Tibial nerve (tissue), 4 donors: ENCODE results near the gene C14orf93. TPM values are rescaled to one million over a fixed set of nuclear protein-coding genes. Genes with fewer than 3 reads are reported as not detected.
A peak's percentile ranks its signal among the peaks of the same experiment; 100 is the strongest.

ENCODE experiments used
- DNase-seq, 2 donors: peaks; one replicate each; pipeline ENCODE4 v3.0.0-alpha.2; 2019; ENCODE audit warnings: low spot score in 2 of 2
- H3K27ac ChIP-seq, 4 donors: fragments of 200-600 bp; sonication (generic) in 3 of 4; one replicate each; pipeline ENCODE4 v1.5.1; 2017 to 2019; ENCODE audit warnings: mild to moderate bottlenecking in 1 of 4
- H3K27me3 ChIP-seq, 2 donors: fragments of 200-600 bp; sonication (generic) in 1 of 2; one replicate each; pipeline versions ENCODE4 v1.5.1 to v1.6.0; 2017 to 2019
- H3K36me3 ChIP-seq, 3 donors: fragments of 200-600 bp; sonication (generic); one replicate each; pipeline ENCODE4 v1.5.1; 2018 to 2019
- H3K4me1 ChIP-seq, 4 donors: fragments of 200-600 bp; sonication (generic) in 3 of 4; one replicate each; pipeline ENCODE4 v1.5.1; 2017 to 2019
- H3K4me3 ChIP-seq, 4 donors: fragments of 200-600 bp; sonication (generic) in 3 of 4; one replicate each; pipeline ENCODE4 v1.5.1; 2017 to 2019; ENCODE audit warnings: mild to moderate bottlenecking in 1 of 4, moderate library complexity in 1 of 4
- H3K9me3 ChIP-seq, 4 donors: fragments of 200-600 bp; sonication (generic) in 3 of 4; one replicate each; pipeline ENCODE4 v1.5.1; 2017 to 2019
- EP300 ChIP-seq, 2 donors: sonication (generic); formaldehyde crosslinking; IDR thresholded peaks; one replicate each; pipeline ENCODE4 v1.6.1; 2017; ENCODE audit warnings: antibody characterized with exemption in 2 of 2, mild to moderate bottlenecking in 1 of 2
- POLR2A ChIP-seq, 2 donors: fragments of 450-650 bp; IDR thresholded peaks; one replicate each; pipeline ENCODE4 v1.6.1; 2017; ENCODE audit warnings: antibody characterized with exemption in 2 of 2, mild to moderate bottlenecking in 2 of 2, moderate library complexity in 2 of 2
- WGBS, 2 donors: methylation state at CpG; one replicate each; pipeline ENCODE4 v1.1.5; 2018; 5-methylcytosine and 5-hydroxymethylcytosine counted together
- total RNA-seq, 4 donors: library from RNA; depleted of rRNA; stranded (reverse); fragments of >200 nt; gene quantifications; one replicate each; pipeline ENCODE4 v1.1.0, GENCODE V29; 2016
- TF ChIP-seq, protein P1 (sequence below), 5 experiments: fragments of 200-600 bp in 3 of 5; fragments of 450-650 bp in 2 of 5; sonication (generic) in 3 of 5; IDR thresholded peaks; one replicate each; pipeline ENCODE4 v1.5.1; 2016 to 2019; ENCODE audit warnings: antibody characterized with exemption in 5 of 5, mild to moderate bottlenecking in 3 of 5, moderate library complexity in 2 of 5

The C14orf93 gene
- total RNA-seq, 4 donors from 2014 or later: 8.4 to 18.6 (median 9.5) TPM

DNA sequence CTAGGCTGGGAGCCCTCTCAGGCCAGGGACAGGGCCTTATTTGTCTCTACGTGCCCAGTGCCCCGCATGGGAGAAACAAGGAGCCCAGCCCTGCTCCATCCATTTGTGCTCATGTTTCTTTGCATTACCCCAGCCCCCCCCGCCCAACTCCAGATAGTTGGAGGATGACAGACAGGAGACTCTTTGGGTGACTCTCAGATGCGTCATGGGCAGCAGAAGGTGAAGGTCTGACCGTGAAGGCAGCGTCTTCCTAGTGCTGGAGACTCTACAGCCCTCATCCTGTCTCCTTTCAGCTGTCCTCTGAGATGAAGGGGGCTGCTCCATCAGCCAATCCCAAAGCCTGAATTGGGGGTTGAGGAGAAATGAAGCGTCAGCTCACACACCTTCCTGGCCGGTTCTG, 31.8 kb upstream of the C14orf93 start:
- TF ChIP-seq POLR2A (IDR thresholded peaks at IDR 0.05) (no peak), EP300 (IDR thresholded peaks at IDR 0.05) (no peak)
- TF ChIP-seq, protein P1, sequence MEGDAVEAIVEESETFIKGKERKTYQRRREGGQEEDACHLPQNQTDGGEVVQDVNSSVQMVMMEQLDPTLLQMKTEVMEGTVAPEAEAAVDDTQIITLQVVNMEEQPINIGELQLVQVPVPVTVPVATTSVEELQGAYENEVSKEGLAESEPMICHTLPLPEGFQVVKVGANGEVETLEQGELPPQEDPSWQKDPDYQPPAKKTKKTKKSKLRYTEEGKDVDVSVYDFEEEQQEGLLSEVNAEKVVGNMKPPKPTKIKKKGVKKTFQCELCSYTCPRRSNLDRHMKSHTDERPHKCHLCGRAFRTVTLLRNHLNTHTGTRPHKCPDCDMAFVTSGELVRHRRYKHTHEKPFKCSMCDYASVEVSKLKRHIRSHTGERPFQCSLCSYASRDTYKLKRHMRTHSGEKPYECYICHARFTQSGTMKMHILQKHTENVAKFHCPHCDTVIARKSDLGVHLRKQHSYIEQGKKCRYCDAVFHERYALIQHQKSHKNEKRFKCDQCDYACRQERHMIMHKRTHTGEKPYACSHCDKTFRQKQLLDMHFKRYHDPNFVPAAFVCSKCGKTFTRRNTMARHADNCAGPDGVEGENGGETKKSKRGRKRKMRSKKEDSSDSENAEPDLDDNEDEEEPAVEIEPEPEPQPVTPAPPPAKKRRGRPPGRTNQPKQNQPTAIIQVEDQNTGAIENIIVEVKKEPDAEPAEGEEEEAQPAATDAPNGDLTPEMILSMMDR (IDR thresholded peaks at IDR 0.05): no peak
- Histone ChIP-seq H3K4me3 (no peak overlapping the region), H3K27me3 (no peaks in the 10 kb centered on the region), H3K27ac (no peak overlapping the region), H3K36me3 (no peaks in the 10 kb centered on the region), H3K9me3 (no peaks in the 10 kb centered on the region), H3K4me1 (no peaks in the 10 kb centered on the region)
- no peak for DNase-seq
- 80 to 82% methylated on average over 8 of the region's 8 CpGs for WGBS, 2 donors

DNA sequence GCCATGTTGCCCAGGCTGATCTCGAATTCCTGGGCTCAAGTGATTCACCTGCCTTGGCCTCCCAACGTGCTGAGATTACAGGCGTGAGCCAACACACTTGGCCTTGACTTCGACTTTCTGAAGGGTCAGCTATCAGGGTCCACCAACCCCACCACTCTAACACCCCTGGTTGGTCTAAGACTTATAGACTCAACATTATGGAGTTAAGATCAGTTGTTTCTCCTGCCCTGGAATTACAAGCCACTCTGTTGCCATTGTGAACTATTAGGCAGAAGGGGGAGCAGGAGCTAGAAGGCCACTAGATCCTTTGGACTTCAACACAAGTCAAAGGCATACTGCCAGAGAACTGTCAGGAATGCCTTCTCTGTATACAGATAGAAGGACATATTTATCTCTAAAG, 30.2 kb upstream of the C14orf93 start:
- TF ChIP-seq POLR2A (IDR thresholded peaks at IDR 0.05): no peak
- no peak for TF ChIP-seq EP300 (IDR thresholded peaks at IDR 0.05)
- TF ChIP-seq, protein P1 (IDR thresholded peaks at IDR 0.05): no peak
- Histone ChIP-seq H3K4me3 (no peak overlapping the region), H3K4me1 (no peaks in the 10 kb centered on the region), H3K9me3 (no peaks in the 10 kb centered on the region), H3K36me3 (no peaks in the 10 kb centered on the region), H3K27ac (no peak overlapping the region), H3K27me3 (no peaks in the 10 kb centered on the region)
- 91 to 92% methylated on average over 4 of the region's 4 CpGs for WGBS, 2 donors
- DNase-seq: no peak

DNA sequence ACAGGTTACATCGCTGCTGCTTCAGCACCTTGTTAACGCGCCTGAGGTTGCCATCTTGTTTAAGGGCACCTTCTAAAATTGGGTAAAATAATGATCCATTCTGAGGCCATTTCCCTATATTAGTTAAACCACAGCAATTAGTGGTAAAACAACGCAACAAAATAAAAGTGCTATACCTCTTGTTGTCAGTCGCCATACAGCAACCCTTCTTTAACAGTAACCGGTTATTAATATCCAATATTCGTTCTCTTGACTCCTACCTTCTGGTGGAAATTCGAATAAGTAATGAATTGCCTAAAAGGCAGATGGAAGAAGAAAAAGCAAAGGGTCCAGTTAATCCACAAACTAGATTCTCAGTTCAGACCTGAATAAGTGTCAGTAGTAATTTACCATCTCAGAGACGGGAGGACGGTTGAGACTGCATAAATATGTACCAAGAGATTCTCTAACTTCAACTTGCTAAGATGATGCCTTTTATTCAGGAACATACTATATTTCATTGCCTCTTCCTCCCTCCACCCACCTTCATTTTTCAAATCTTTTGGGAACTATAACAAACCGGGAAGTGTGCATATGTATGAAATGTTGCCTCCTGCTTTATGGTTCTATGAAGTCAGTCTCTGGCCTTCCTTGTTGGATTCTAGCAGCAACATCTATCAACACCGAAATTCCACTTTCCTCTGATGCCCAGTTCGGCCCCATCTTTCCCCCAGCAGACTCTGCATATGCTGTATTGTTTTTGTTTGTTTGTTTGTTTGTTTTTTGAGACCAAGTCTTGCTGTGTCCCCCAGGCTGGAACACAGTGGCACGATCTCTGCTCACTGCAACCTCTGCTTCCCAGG, 25.6 kb upstream of the C14orf93 start:
- H3K36me3 ChIP-seq: peaks cover 0 to 29% (median 11%) of the 10 kb centered on the region in 3 donors
- TF ChIP-seq EP300 (IDR thresholded peaks at IDR 0.05): no peak
- TF ChIP-seq POLR2A (IDR thresholded peaks at IDR 0.05): no peak
- TF ChIP-seq, protein P1 (IDR thresholded peaks at IDR 0.05): no peak
- H3K27me3 ChIP-seq: no peaks in the 10 kb centered on the region
- no peak for DNase-seq
- H3K4me1 ChIP-seq: peaks cover 0 to 19% (median 9%) of the 10 kb centered on the region in 4 donors
- H3K4me3 ChIP-seq: peak overlapping the region; percentile 51 to 81 (median 70)
- WGBS, 2 donors: 41 to 49% methylated on average over 14 of the region's 14 CpGs
- no peaks in the 10 kb centered on the region for H3K9me3 ChIP-seq
- peak overlapping the region; percentile 88 to 97 (median 92) for H3K27ac ChIP-seq

DNA sequence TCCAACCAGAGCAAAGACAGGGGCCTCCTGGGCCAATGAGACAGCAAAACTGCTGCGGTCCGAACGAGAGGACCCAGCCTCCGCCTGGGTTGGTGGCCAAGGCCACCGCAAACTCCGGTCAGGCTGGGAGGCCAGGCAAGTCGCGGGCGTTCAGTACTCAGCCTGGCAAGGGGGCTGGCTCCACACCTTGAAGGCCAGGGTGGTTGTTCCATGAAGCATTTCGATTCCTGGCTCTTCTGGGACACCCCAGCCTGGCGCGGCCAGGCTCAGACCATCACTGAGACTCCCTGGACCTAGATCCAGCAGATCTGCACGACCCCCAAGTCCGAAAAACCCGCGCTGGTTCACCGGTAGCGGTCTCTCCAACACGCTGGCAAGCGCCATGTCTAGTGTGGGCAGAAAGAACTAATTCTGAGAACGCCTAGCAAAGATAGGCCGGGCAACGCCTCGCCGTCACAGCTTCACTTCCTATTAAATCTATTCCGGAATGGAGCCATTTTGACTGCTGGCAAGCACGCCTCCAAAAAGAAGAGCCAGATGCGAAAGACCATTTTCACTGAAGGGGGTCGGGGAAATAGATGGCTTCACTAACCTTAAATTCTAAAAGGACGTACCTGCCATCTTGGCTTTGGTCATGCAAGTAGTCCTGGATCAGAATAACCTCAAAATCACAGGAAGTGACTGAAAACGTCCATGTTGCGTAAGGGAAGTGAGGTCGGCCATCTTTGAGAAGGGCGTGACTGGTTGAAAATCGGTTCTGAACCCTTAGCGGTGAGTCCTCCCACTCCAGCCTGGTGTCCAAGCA, 24.8 kb upstream of the C14orf93 start, which contains the start of gene PSMB5:
TSS of gene PSMB5 (minus strand) at position 403 of the 805 bp plus-strand sequence. CDS start at position 384, 19 bp downstream.
- DNase-seq: peak; percentile 79 to 88
- H3K27ac ChIP-seq: peak within 1 kb of the TSS; percentile 88 to 97 (median 92)
- peak; percentile 64 to 85 for TF ChIP-seq EP300 (IDR thresholded peaks at IDR 0.05)
- peak in 1 of 2 donors; percentile 44 for TF ChIP-seq POLR2A (IDR thresholded peaks at IDR 0.05)
- TF ChIP-seq, protein P1 (IDR thresholded peaks at IDR 0.05): peak in 2 of 5 experiments; percentile 28 to 52
- 0 to 1% methylated on average over 25 to 32 of the region's 36 CpGs for WGBS, 2 donors
- peaks cover 0 to 19% (median 9%) of the 10 kb centered on the region in 4 donors for H3K4me1 ChIP-seq
- H3K4me3 ChIP-seq: peak within 1 kb of the TSS; percentile 51 to 81 (median 70)
- no peaks in the 10 kb centered on the region for H3K27me3 ChIP-seq
- peaks cover 0 to 37% (median 11%) of the 10 kb centered on the region in 3 donors for H3K36me3 ChIP-seq
- no peaks in the 10 kb centered on the region for H3K9me3 ChIP-seq
